ENCODE results near the gene EPHB2. TPM values are rescaled to one million over a fixed set of nuclear protein-coding genes. Genes with fewer than 3 reads are reported as not detected.

EPHB2 gene
- total and polyA plus RNA-seq, 2 of the 13 experiments (the other 11 are each of a cell fraction or from before 2014, with no cell fraction given) = 0.03 to 0.11 TPM

DNA sequence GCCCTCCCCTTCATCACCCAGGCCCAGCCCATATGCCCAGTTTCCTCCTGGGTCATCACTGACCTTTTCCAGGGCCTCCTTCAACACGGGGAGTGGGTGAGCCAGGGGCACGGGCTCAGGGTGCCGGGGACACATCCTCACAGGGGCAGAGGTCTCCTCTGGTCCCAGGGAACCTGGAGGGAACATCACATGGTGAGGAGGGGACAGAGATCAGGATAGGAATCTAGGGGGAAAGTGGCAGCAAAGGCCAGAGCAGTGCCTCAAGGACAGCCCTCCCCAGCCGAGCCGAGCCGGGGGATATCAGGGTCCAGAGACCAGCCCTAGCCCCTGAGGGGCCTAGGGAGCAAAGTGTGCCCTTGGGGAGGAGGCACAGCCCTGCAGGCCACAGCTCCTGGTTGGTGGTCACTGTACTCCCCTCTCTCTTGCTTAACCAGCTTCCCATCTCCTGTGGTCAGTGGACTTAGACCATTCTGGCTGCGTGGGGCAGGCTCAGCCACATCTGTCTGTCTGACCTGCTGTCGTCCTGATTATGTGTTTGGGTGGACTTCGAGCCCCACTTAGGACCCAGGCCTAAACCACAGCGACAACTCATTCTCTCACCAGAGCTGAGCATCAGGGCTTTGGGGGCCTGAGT lies 252.5 kb downstream of the EPHB2 start (continued):
- TF ChIP-seq BCLAF1 (IDR thresholded peaks at IDR 0.05) (no peak), ZBTB2 (CRISPR knock-in tag; IDR thresholded peaks at IDR 0.05; ENCODE audit: low read depth) (no peak), ZFP82 (CRISPR knock-in tag; IDR thresholded peaks at IDR 0.05; ENCODE audit: borderline replicate concordance) (no peak), ARID5B (CRISPR knock-in tag; IDR thresholded peaks at IDR 0.05) (peak; percentile 76), TIGD3 (CRISPR knock-in tag; IDR thresholded peaks at IDR 0.05; ENCODE audit: borderline replicate concordance) (no peak), ZNF484 (CRISPR knock-in tag; IDR thresholded peaks at IDR 0.05; ENCODE audit: borderline replicate concordance, low read depth) (no peak), CENPT (CRISPR knock-in tag; IDR thresholded peaks at IDR 0.05; ENCODE audit: low read depth) (no peak), ZFP90 (CRISPR knock-in tag; IDR thresholded peaks at IDR 0.05; ENCODE audit: borderline replicate concordance) (peak; percentile 87), LCORL (IDR thresholded peaks at IDR 0.05) (no peak), LCORL (CRISPR knock-in tag; IDR thresholded peaks at IDR 0.05) (no peak; the same call in none of the 2 replicates), HDAC6 (IDR thresholded peaks at IDR 0.05; ENCODE audit: low read depth, low read length) (no peak), TGIF2 (CRISPR knock-in tag; IDR thresholded peaks at IDR 0.05) (no peak; the same call in 1 of the 2 replicates), ZKSCAN5 (CRISPR knock-in tag; IDR thresholded peaks at IDR 0.05) (no peak), ELF3 (CRISPR knock-in tag; IDR thresholded peaks at IDR 0.05) (0 out of 2 replicates have a peak, but pooled peaks have one; percentile 38), JUNB (CRISPR knock-in tag; IDR thresholded peaks at IDR 0.05; ENCODE audit: borderline replicate concordance) (no peak), ZNF333 (CRISPR knock-in tag; IDR thresholded peaks at IDR 0.05; ENCODE audit: borderline replicate concordance) (no peak), ATF7 (IDR thresholded peaks at IDR 0.05) (no peak), ATF7 (CRISPR knock-in tag; IDR thresholded peaks at IDR 0.05) (no peak), CSRNP1 (CRISPR knock-in tag; IDR thresholded peaks at IDR 0.05) (peak; percentile 45; the same call in 1 of the 2 replicates)

Data from HepG2 (cell line).